Right kidney (tissue), 9 donors: ENCODE results near the gene NGF.
"Not testable (repeated sequence)": the region's sequence is repeated elsewhere in the genome, so short reads cannot be mapped to it uniquely, and the experiment has no call there.

Source experiments
- DNase-seq: peaks from one replicate; pipeline ENCODE4 v3.0.0-alpha.2; 2016
- long read RNA-seq, 8 donors: transcript quantifications; one replicate each; lab custom pipeline, GENCODE V29; 2026

Gene NGF
- long read RNA-seq, donor 1: 0 reads
- long read RNA-seq, donor 2: 0 reads
- long read RNA-seq, donor 3, partial matches to known transcripts: 0 of 1 reads
- long read RNA-seq, donor 3, other reads (novel, unspliced or antisense): 0 of 1 reads
- long read RNA-seq, donor 4: 0 reads
- long read RNA-seq, donor 5, partial matches to known transcripts: 0 of 1 reads
- long read RNA-seq, donor 5, other reads (novel, unspliced or antisense): 0 of 1 reads
- long read RNA-seq, donor 6: 0 reads
- long read RNA-seq, donor 7, partial matches to known transcripts: 0 of 1 reads
- long read RNA-seq, donor 7, other reads (novel, unspliced or antisense): 0 of 1 reads
- long read RNA-seq, donor 8: 0 reads

DNA sequence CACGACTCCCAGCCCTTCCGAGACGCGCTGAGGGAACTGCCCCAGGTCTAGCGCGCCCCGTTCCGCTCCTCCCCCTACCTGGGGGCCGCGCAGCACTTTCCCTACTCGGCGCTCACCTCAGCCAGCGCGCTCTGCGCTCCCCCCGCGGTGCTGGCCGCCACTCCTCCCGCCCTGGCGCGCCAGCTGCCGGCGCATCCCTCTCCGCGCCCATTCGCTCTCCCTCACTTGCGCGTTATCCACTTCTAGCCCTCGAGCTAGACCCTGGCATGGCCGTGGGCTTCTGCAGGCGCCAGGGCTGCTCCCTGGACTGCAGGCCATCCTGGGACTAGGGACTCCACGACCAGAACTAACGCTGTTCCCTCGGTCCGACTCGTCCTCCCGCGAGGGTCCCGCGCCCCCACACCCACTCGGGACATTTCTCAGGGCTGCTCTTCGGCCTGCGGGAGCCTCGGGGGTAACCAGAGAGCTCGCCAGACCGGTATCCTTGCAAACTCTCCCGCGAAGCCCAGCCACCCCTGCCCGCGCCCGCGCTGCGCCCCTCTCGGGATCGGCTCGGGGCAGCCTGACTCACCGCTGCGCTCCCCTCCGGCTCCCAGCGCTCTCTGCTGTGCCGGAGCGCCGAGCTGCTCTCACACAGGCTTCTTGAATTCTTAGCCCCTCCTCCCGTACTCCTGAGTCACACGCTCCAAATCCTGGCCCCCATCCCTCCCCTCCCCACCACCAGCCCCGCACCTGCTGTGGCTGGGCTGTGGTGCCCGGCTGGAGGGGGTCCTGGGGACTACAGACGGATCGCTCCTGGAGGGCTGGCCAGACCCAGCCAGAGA is at the start of gene NGF:
Gene NGF (minus strand): TSS at position 617 of the 824 bp plus-strand sequence. CDS start 51,454 bp downstream, outside the sequence.
- peak; percentile 74 for DNase-seq

DNA sequence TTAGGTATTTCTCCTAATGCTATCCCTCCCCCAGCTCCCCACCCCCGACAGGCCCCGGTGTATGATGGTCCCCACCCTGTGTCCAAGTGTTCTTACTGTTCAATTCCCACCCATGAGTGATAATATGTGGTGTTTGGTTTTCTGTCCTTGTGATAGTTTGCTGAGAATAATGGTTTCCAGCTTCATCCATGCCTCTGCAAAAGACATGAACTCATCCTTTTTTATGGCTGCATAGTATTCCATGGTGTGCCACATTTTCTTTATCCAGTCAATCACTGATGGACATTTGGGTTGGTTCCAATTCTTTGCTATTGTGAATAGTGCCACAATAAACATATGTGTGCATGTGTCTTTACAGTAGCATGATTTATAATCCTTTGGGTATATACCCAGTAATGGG is 45.4 kb upstream of the NGF start:
- DNase-seq: not testable (repeated sequence)

DNA sequence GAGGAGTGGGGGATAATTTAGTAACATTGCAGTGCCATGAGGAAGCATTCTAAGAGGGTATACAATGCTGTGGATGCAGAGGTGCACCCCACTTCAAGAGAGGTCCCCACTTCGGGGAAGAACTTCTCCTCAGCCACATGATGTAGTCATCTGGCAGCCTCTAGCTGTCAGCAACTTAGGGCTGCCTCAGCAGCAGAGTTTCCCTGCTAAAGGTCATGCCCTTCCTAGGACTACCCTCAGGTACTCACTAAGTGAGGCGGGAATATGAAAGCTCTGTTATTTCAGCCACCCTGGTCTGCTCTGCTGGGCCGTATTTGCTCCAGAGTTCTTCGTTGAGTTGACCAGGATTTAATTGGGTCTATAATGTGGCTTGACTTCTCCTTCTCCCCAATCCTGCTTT is 41.9 kb upstream of the NGF start:
- DNase-seq: no peak

DNA sequence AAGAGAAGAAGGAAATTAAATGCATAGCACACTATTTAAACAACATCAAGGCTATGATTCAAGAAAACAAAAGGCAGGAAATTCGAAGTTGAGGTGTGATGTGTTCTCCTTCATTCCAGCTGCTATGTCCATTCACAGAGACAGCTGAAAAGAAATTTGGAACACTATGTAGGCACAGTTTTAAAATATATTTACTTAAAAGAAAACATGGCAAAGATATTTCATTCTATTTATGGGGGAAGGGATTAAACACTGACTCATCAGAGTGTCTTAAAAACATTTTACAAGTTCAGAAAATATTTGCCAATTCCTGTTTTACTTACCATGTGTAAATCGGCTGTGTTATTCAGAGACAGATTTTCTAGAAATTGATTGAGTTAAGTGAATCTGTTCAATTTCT is 39.4 kb upstream of the NGF start:
- no peak for DNase-seq

DNA sequence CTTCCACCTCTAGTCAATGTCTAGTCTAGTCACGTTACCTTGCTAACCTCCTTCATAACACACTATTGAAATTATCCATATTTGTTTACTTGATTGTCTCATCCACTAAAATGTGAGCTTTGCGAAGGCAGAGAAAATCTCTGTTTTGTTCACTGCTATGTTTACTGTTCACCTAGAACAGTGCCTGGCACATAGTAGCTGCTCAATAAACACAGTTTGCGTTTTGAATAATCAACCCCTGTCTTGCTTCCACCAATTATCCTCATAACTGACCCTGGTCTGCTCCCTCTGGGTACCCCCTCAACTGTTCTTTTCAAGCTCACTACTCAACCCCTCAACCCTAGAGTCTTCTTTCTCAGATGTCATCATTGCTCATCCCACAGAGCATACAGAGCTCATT is 36.5 kb upstream of the NGF start:
- DNase-seq: no peak

DNA sequence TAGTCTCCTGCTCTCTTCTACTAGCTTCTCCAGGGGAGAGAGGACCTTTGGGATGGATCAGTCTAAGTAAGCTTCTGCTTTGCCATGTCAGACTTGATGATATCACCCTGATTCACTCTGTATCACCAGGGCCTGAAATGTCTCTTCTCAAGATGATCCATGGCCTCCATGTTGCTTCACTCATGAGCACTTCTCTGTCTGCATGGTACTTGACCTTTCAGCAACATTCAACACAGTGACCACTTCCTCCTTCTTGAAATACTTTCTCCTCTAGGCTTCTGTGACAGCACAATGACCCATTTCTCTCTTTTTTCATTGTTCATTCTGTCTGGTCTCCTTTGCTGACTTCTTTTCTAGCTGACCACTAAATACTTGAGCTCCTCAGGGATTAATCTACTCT is 35.3 kb upstream of the NGF start:
- no peak for DNase-seq

DNA sequence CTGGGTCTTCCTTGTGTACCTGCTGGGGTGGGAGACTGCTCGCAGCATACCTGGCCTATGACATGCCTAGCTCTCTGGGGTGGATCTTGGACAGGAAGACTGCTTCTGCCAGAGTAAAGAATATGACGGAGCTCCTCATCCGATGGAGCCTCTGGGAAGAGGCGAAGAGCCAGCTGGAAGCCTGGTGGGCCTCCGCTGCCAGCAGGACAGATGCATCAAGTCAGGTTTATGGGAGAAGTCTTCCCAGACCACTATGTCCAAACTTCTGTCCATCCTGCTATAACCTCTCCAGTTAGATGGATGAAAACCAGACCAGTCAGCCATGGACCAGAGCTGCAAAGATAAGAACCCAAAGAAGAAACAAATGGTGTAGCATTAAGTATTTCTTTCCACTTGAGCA is 27.7 kb upstream of the NGF start:
- DNase-seq: no peak

DNA sequence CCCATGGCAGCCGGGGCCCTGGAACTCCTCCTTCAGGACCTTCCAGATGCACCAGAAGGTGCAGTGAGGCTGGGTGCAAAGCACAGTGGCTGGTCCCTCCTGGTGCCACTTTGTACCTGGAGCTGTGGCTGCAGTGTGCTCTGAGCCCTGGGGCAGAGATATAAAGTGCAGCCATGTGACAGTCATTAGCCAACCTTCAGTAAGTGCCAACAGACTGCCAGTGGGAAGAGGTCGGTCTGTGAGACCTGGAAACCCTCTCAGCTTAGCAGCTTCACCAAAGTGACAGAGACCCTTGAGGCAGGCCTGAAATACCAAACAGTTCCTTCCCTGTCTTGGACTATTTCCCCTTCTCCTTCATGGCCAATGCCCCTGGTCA is 26.7 kb upstream of the NGF start:
- no peak for DNase-seq

DNA sequence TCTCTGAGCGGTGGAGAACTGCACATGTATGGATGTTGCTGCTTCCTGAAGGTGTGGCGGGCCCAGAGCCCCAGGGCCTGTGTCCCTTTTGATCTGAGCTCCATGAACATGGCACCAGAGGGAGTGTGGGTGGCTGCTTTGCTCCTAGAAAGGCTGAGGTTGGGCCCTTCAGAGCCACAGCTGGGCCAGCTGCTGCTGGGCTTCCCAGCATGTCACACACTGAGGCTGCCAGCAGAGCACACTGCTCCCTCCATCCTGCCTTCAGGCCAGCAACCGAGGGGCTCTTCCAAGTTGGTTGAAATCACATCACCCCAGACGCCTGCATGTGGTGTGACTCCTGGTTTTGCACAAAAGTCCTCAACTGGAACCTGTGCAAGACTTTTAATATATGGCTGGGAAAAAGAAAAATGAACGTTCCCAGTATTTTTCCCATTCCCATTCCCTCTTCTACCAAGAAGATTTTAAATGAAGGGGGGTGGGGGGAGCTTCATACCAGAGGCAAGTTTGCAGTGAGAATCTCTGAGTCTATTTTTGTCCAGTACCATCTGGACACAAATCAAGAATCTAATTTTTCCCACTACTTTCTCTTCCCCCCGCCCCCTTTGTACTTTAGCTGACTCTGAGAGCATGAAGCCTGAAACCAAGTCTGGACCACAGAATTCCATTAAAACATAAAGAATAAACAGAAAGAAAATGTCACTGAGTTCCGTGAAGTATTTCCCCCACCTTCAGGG is 26.2 kb upstream of the NGF start:
- peak; percentile 7 for DNase-seq

DNA sequence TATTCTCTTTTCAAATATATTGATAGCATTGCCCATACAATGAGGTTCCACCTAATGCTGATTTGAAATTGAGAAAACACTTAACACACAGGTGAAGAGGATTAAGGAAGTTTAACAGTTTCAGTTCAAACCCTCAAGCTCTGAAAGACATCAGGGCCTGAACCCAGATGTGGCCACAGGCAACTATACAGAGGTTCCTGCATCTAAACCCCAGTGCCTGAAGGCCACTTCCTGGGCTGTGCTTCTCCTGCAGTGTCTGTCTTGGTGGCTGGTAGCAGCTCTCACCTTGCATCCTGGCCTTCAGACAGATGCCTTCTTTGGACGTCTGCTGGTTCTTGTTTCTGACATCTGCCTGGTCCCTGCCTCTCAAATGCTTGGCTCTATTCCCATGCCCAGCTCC is 25.1 kb upstream of the NGF start:
- DNase-seq: no peak

DNA sequence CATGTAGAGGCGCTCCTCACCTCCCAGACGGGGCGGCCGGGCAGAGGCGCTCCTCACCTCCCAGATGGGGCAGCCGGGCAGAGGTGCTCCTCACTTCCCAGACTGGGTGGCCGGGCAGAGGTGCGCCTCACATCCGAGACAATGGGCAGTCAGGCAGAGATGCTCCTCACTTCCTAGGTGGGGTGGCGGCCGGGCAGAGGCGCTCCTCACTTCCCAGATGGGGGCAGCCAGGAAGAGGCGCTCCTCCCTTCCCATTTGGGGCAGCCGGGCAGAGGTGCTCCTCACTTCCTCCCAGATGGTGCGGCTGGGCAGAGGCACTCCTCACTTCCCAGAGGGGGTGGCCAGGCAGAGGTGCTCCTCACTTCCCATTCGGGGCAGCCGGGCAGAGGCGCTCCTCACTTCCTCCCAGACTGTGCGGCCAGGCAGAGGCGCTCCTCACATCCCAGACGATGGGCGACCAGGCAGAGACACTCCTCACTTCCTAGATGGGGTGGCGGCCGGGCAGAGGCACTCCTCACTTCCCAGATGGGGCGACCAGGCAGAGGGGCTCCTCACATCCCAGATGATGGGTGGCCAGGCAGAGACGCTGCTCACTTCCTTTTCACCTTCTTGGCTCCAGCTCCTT is 22.6 kb upstream of the NGF start:
- not testable (repeated sequence) for DNase-seq

DNA sequence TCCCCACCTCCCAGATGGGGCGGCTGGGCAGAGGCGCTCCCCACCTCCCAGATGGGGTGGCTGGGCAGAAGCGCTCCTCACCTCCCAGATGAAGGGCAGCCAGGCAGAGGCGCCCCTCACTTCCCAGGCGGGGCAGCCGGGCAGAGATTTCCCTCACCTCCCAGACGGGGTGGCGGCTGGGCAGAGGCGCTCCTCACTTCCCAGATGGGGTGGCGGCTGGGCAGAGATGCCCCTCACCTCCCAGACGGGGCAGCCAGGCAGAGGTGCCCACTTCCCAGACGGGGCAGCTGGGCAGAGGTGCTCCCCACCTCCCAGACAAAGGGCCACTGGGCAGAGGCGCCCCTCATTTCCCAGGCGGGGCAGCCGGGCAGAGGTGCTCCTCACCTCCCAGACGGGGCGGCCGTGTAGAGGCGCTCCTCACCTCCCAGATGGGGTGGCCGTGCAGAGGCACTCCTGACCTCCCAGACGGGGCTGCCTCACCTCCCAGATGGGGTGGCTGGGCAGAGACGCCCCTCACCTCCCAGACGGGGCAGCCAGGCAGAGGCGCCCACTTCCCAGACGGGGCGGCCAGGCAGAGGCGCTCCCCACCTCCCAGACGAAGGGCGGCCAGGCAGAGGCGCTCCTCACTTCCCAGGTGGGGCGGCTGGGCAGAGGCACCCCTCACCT is 21.9 kb upstream of the NGF start:
- not testable (repeated sequence) for DNase-seq

DNA sequence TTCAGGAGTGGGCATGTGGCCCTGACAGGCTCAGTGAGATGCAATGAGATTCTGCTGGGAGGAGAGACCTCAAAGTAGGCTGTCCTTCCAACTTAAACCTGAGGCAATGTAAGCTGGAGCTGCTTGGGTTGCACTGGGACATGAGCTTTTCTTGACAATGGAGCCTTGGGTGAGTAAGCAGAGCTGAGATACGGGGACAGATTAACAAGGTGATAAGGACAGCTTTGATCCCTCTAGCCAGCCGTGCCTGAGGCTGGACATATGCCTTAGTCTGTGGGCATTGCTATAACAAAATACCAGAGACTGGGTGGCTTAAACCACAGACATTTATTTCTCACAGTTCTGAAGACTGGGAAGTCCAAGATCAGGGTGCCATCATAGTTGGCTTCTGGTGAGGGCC is 18.3 kb upstream of the NGF start:
- no peak for DNase-seq

DNA sequence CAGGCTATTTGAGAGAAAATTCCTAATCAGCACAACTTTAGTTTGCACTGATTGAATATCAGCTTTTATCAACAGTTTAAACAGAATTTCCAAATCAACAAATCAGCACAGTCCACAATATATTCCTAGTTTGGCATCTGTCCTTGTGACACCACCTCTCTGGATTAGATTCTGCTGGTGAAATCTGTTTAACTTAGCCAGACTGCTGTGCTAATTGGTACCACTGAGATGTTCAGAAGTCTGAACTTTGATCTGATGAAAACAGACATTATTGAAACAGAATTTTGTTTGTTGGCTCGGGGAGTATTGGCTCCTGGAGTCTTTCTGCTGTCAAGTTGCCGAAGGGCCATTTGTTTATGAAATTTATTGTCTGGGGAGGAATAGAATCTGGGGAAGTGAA is 17.0 kb upstream of the NGF start:
- DNase-seq: no peak

DNA sequence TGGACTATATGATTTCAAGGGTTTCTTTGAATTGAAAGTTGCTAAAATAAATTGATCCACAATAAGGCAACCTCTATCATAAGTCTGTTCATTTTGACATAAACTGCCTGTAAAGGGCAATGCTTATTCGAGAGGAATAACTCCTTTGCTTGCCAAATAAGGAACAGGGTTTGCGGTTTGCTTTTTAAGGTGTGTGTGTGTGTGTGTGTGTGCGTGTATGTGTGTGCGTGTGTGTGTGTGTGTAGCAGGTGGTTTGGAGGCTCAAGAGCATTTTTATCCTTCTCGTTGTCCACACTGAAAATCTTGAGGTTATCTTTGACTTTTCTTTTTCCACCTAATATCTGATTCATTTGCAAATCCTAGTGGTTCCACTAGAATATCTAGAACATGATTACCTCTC is 13.1 kb upstream of the NGF start:
- no peak for DNase-seq

DNA sequence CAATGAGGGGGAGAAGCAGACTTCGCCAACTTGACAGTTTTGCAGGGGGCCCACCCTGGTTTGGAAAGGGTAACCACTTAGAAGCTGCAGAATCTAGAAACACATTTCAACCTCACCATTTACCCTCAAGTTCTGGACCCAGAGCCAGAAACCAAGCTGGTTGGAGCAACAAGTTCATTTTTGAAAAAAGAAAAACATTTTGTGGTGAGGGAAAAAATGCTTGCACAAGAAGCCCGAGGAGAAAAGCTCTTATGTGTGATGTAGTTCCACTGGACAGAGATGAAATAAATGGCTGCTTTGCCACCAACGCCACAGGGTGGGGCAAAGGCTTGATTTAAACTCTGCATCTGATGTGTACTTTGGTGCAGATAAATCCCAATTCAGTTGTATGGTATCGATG is 10.6 kb upstream of the NGF start:
- DNase-seq: no peak

DNA sequence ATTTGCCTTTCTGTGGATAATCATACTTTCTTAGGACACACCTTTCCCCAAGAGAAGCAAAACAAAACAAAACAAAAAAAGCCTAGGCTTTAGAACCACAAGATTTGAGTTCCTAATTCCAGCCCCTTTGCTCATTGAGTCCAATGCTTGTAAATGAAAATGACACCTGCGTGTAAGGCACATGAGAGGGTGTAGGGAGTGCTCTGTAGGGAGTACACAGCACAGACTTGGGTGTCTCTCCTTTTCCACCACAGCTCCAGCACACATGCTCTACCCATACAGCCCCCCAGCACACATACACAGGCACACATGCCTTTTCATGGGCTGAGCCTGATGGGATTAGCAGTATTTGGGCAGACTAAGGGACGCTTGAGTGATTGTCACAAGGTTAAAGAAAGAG is 9.2 kb upstream of the NGF start:
- no peak for DNase-seq

DNA sequence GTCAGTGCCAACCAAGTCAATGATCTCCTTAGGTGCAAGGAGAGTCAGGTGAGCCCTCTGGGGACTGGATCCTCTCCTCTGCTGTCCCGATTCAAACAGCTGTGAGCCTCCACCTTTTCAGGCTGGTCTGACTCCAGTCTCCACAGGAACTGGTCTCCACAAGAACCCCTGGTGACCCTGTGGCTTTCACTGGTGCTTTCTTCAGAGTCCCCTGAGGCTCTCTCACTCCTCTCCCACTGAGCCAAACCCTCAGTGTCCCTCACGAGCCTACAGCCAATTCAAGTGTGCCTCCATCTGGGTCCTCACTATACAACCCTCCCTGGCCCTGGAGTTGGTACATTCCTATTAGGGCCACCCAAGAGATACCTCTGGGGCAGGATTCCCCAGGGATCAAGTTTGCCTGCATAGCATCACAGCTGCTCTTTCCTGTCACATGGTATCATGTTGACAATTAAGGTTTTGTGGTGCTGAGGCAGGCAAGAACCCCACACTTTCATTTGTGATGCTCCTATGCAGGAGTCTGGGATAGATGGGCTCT is 5.2 kb upstream of the NGF start:
- DNase-seq: no peak

DNA sequence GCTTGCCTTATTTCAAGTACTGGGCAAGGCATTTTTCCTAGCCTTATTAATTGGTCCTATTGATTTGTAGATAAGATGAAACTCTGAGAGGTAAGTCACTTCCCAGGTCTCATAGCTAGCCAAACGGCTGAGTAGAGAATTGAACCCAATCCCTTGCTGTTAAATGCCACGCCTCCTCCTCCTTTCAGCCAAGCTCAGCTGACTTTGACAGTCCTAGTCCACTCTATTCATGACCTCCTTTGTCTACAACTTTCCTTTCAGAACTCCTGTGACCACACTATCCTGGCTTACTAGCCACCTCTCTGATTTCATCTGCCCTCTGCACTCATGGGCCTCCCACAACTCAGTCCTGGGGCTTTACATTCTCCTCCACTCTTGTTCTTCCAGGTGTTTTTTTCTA is 3.9 kb upstream of the NGF start:
- DNase-seq: no peak

DNA sequence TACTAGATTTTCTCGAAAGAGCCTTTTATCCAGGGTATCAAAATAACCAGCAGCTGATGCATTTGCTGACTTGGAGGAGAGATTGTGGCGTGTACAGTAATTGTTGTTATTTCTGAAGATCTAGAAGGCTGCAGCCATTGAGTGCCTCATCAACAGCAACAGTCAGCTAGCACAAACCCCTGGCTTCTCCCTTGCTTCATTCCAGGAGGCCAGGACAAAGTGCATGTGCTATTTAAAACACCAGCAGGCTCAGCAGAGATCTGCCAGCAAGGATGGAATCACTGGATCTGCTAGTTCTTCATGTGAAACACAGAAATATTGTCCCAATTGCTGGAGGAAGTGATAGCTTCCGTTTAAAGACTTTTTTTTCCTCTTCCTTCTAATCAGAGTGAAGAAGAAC is 2.8 kb upstream of the NGF start:
- no peak for DNase-seq

DNA sequence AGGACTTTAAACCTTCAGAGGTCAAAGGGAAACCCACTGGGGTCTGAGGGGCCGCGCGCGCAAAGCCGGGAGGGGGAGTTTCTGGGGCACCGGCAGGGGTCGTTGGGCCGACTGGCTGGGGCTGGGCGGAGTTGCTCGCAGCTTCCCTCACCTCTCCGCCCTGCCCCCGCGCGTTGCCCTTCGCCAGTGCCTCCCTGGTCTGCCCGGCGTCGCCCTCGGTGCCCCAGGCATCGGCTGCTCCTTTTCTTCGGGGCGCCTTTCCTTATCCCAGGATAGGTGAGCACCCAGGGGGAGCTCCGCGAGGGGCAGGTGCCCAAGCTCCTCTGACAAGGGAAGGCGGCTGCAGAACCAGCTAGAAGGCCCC is 390 bp upstream of the NGF start:
- peak; percentile 45 for DNase-seq

DNA sequence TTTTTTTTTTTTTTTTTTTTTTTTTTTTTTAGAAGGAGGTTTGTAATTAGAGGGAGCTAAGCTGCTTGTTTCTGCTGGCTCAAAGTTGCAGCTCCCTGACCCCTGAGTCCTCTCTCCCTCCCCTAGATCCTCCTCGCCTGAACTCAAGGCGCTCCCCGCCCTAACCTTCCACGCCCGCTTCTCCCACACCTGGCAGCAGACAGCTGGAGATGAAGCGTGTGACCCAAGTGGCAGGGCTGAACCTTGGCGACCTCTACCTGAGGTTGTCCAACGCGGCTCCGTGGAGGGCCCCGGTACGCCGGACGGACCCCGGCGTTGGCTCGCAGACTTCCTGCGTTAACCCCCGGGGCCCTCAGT is 795 bp downstream of the NGF start:
- DNase-seq: no peak
